Panc1 (cell line): ENCODE results near the gene VPS11.

Experiments
- POLR2AphosphoS5 ChIP-seq: IDR thresholded peaks from 2 replicates; pipeline ENCODE4 v1.6.1; 2012; ENCODE audit warnings: mild to moderate bottlenecking, low read depth, low read length, moderate library complexity
- TF ChIP-seq, protein P1 (sequence below): fragments of 450-650 bp; IDR thresholded peaks from 2 replicates; pipeline ENCODE4 v1.5.1; 2017; ENCODE audit warnings: mild to moderate bottlenecking

DNA sequence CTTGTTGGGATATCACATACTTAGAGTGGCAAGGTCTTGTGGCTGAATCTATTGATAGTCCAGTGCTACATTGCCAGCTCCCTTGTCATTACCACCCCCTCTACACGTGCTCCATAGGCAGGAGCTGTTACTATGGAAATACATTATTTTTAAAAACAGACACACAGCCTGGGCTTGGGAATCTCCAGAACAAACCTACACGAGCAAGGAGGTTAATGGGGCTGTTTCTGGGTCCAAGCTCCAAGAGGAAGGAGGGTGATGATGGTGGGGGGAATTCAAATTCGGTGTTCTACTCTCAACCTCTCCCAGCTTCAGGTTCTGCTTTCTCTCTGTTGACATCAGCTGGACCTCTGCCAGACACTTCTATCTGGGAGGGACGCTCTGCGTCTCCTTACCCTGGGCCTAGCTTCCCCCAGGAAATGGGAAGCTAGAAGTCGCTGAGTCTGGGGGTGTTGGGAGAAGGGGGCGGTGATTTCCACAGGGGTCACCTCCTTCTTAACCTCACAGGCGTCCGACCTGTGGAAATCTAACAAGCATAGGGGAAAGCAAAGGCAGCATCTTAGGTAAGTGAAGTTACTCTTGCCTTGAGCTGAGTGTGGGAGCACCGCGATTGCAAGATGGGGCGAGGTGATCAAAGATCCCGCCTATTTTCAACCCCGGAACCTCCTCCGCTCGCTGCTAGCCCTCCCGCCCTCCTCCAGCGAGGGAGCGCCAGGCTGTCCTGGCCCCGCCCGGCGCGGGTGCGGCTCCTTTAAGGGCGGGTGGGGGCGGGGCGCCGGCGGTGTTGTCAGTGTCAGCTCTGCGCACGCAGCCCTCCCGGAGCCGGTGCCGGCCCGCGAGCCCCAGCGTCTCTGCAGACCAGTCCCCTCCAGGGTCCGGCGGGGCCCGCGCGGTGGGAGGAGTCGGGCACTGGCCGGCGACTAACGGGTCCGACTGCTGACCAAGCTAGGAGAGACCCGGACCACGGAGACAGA, 39.2 kb downstream of the VPS11 start, which contains the start of gene C2CD2L:
- TF ChIP-seq, protein P1, sequence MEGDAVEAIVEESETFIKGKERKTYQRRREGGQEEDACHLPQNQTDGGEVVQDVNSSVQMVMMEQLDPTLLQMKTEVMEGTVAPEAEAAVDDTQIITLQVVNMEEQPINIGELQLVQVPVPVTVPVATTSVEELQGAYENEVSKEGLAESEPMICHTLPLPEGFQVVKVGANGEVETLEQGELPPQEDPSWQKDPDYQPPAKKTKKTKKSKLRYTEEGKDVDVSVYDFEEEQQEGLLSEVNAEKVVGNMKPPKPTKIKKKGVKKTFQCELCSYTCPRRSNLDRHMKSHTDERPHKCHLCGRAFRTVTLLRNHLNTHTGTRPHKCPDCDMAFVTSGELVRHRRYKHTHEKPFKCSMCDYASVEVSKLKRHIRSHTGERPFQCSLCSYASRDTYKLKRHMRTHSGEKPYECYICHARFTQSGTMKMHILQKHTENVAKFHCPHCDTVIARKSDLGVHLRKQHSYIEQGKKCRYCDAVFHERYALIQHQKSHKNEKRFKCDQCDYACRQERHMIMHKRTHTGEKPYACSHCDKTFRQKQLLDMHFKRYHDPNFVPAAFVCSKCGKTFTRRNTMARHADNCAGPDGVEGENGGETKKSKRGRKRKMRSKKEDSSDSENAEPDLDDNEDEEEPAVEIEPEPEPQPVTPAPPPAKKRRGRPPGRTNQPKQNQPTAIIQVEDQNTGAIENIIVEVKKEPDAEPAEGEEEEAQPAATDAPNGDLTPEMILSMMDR = no peak
- TF ChIP-seq POLR2AphosphoS5 = no peak
